ENCODE data around the gene DOP1A. TPM values are rescaled to one million over a fixed set of nuclear protein-coding genes. Genes with fewer than 3 reads are reported as not detected.

The DOP1A gene
- total and polyA plus RNA-seq, 2 of the 4 experiments (the other 2 are of a cell fraction): 6.0 to 32.4 TPM

- DNase-seq (no peak), ATAC-seq (ENCODE audit: low read depth) (no peak)
- H3K23ac ChIP-seq (ENCODE audit: low read depth, low read length): no peak overlapping the region
- peaks cover 9% of the 10 kb centered on the region for H3K36me3 ChIP-seq (ENCODE audit: control insufficient read depth, insufficient read depth, low read length)
- dilution Hi-C loops (cut with HindIII; ENCODE audit: low sequenced_read_pairs, unreplicated experiment) (no loop called here), in situ Hi-C loops (cut with MboI; ENCODE audit: low sequenced_read_pairs) (no loop called here), intact Hi-C loops (cut with micrococcal nuclease) (loop anchor here (5.0 kb wide), 1 partner anchor 39 kb away; no protein-coding TSS in a partner anchor)
- no CpG with 5 or more reads among the region's 5 CpGs for WGBS, 2 experiments (ENCODE audit: extremely low coverage in 2 of 2, insufficient read length in 1 of 2)
- no peak overlapping the region for H2BK20ac ChIP-seq (ENCODE audit: low read depth, low read length)
- no peaks in the 10 kb centered on the region for H3K27me3 ChIP-seq (ENCODE audit: control insufficient read depth, insufficient read depth, low read length)
- no peak overlapping the region for H4K5ac ChIP-seq (ENCODE audit: low read depth, low read length)
- no peak overlapping the region for H3K4ac ChIP-seq (ENCODE audit: low read depth, low read length)
- TF ChIP-seq ELK1 (IDR thresholded peaks at IDR 0.05; ENCODE audit: borderline replicate concordance, low read depth, low read length): no peak
- no peak for TF ChIP-seq NFE2L2 (IDR thresholded peaks at IDR 0.05; ENCODE audit: low read depth, low read length)
- TF ChIP-seq, protein P1, sequence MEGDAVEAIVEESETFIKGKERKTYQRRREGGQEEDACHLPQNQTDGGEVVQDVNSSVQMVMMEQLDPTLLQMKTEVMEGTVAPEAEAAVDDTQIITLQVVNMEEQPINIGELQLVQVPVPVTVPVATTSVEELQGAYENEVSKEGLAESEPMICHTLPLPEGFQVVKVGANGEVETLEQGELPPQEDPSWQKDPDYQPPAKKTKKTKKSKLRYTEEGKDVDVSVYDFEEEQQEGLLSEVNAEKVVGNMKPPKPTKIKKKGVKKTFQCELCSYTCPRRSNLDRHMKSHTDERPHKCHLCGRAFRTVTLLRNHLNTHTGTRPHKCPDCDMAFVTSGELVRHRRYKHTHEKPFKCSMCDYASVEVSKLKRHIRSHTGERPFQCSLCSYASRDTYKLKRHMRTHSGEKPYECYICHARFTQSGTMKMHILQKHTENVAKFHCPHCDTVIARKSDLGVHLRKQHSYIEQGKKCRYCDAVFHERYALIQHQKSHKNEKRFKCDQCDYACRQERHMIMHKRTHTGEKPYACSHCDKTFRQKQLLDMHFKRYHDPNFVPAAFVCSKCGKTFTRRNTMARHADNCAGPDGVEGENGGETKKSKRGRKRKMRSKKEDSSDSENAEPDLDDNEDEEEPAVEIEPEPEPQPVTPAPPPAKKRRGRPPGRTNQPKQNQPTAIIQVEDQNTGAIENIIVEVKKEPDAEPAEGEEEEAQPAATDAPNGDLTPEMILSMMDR (conservative IDR thresholded peaks at IDR 0.05; ENCODE audit: low read depth, low read length): no peak
- no peak for TF ChIP-seq SMC3 (IDR thresholded peaks at IDR 0.05; ENCODE audit: low read depth, low read length)
- TF ChIP-seq RAD21 (IDR thresholded peaks at IDR 0.05; ENCODE audit: low read length): no peak
- no peak for TF ChIP-seq CHD1 (IDR thresholded peaks at IDR 0.05; ENCODE audit: low read depth, low read length)
- TF ChIP-seq FOS (IDR thresholded peaks at IDR 0.05; ENCODE audit: low read depth, low read length): no peak
- TF ChIP-seq MAFK (IDR thresholded peaks at IDR 0.05; ENCODE audit: low read depth, low read length): no peak
- no peak for TF ChIP-seq RCOR1 (IDR thresholded peaks at IDR 0.05; ENCODE audit: insufficient replicate concordance, low read length)
- TF ChIP-seq CEBPB (IDR thresholded peaks at IDR 0.05; ENCODE audit: low read depth, low read length): no peak
- TF ChIP-seq, protein P2, sequence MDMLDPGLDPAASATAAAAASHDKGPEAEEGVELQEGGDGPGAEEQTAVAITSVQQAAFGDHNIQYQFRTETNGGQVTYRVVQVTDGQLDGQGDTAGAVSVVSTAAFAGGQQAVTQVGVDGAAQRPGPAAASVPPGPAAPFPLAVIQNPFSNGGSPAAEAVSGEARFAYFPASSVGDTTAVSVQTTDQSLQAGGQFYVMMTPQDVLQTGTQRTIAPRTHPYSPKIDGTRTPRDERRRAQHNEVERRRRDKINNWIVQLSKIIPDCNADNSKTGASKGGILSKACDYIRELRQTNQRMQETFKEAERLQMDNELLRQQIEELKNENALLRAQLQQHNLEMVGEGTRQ (IDR thresholded peaks at IDR 0.05; ENCODE audit: low read depth, low read length): no peak
- no peak for TF ChIP-seq BHLHE40 (IDR thresholded peaks at IDR 0.05; ENCODE audit: low read depth, low read length)
- no peak for TF ChIP-seq POLR2A (IDR thresholded peaks at IDR 0.05; ENCODE audit: low read depth, low read length)
- no peak for TF ChIP-seq MAZ (IDR thresholded peaks at IDR 0.05; ENCODE audit: borderline replicate concordance, low read depth, low read length)
- TF ChIP-seq RFX5 (IDR thresholded peaks at IDR 0.05; ENCODE audit: low read depth, low read length): no peak
- no peak for TF ChIP-seq MXI1 (IDR thresholded peaks at IDR 0.05; ENCODE audit: borderline replicate concordance, low read depth, low read length)
- H2AFZ ChIP-seq (replicated peaks; ENCODE audit: low read length, poor library complexity): no peak overlapping the region
- no peaks in the 10 kb centered on the region for H3K9me3 ChIP-seq (ENCODE audit: control insufficient read depth, insufficient read depth, low read length)
- H4K20me1 ChIP-seq (ENCODE audit: insufficient read depth, low read length): no peaks in the 10 kb centered on the region
- H3K27ac ChIP-seq (ENCODE audit: insufficient read depth, low read length): no peak overlapping the region
- no peak overlapping the region for H4K91ac ChIP-seq (ENCODE audit: insufficient read depth, low read depth, low read length)
- H3K9me1 ChIP-seq (ENCODE audit: insufficient read depth, low read length): peaks cover 3% of the 10 kb centered on the region; the same call in 1 of the 2 replicates
- H3K14ac ChIP-seq (replicated peaks; ENCODE audit: low read depth, low read length): no peak overlapping the region
- H2AK9ac ChIP-seq (replicated peaks; ENCODE audit: low read depth, low read length, poor library complexity): no peak overlapping the region
- ChIA-PET POLR2A (ENCODE audit: unreplicated experiment) (no interaction called here), CTCF (interaction anchor here (1.4 kb wide), 1 partner anchor 71 kb away, joined by 4 read pairs; the partner anchor contains the start of gene DOP1A)
- BruUV-seq (replicated peaks): no TSS peak
- H2BK5ac ChIP-seq (ENCODE audit: low read depth, low read length, poor library complexity, severe bottlenecking): no peak overlapping the region
- no peak overlapping the region for H3K9ac ChIP-seq (ENCODE audit: low read depth, low read length)
- no peaks in the 10 kb centered on the region for H3K79me1 ChIP-seq (ENCODE audit: low read depth in 1 of 2, low read length in 2 of 2)
- no peak overlapping the region for H2AK5ac ChIP-seq (ENCODE audit: low read depth, low read length)
- H3K56ac ChIP-seq (ENCODE audit: extremely low read depth, insufficient read depth, low read length): no peak overlapping the region
- no peak overlapping the region for H3K18ac ChIP-seq (ENCODE audit: low read depth, low read length)
- no peak overlapping the region for H2BK15ac ChIP-seq (ENCODE audit: low read depth, low read length)
- no peaks in the 10 kb centered on the region for H3K4me1 ChIP-seq (ENCODE audit: control insufficient read depth, insufficient read depth, low read length)
- no peak overlapping the region for H3K4me2 ChIP-seq (ENCODE audit: low read depth, low read length)
- no peak overlapping the region for H2BK120ac ChIP-seq (ENCODE audit: low read depth, low read length)
- no peak overlapping the region for H4K8ac ChIP-seq (ENCODE audit: low read depth in 2 of 2, low read length in 2 of 2)
- no peak overlapping the region for H3K4me3 ChIP-seq (ENCODE audit: insufficient read depth, low read depth, low read length)
Observed at GRCh38 chr6:83138118-83138722, 70.7 kb downstream of the DOP1A start.

Measured in IMR-90 (cell line).